Astrocyte of the hippocampus (primary cell): ENCODE results near the gene SETD5.

Experiments
- DNase-seq: peaks from one replicate; pipeline ENCODE4 v3.0.0; 2011; ENCODE audit warnings: low read depth, low spot score

The SETD5 gene

DNA sequence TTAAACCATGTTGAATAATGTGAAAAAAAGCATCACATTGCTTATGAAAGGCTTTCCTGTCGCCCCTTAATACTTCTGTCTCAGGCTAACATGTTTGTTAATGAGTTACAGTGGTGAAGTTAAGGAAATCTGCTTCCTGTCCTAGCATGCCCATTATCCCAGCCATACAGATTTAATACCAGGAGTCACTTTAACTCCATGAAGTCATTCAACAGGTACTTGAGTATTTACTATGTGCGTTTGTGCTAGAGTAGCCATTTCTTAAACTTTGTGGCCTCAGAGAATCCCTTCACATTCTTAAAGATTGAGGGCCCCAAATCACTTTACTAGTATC is 10.1 kb upstream of the SETD5 start:
- DNase-seq, result no peak

DNA sequence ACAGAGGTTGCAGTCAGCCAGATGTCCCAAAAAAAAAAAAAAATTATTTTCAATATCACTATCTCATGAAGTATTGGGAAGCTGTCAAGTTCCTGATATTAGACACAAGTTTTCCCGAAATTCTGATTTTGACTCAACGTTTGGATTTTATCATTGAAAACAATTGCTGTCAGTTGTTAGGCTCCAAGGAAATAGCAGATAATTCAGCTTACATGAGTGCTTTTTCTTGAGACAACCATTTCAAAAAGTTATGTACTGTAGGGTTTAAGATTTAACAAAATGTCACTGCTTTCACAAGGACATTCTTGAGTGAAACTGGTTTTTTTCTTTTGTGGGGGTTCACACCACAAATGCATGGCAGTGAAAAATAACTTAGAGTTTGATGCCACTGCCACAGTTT is 9.3 kb upstream of the SETD5 start:
- DNase-seq, result no peak

DNA sequence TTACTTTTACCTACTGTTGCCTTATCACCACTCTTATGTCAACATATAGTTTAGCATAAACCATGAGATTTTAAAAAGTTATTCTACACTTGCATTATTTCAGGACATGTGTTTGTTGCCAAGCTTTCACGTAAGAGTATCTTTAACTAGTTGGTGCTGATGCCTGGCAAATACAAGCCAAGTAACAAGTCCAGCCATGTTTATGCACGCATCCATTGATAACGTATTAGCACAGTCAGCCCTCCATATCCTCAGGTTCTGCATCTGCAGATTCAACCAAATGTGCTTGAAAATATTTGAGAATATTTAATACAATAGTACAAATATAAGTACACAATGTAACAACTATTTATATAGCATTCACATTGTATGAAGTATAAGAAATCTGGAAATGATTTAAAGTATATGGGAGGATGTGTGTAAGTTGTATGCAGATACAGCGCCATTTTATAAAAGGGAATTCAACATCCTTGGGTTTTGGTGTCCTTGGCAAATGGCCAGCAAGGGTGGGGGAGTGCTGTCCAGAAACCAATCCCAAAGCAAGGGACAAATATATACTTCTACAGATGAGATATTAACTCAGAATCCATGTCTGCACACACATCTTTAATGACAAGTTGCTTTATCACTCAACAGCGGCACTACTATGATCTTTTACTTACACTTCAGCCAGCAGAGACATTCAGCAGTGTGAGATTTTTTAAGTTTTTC is 8.7 kb upstream of the SETD5 start:
- no peak for DNase-seq

- DNase-seq, result no peak
These were observed 7.0 kb upstream of the SETD5 start for GRCh38 chr3:9390265-9390888.

DNA sequence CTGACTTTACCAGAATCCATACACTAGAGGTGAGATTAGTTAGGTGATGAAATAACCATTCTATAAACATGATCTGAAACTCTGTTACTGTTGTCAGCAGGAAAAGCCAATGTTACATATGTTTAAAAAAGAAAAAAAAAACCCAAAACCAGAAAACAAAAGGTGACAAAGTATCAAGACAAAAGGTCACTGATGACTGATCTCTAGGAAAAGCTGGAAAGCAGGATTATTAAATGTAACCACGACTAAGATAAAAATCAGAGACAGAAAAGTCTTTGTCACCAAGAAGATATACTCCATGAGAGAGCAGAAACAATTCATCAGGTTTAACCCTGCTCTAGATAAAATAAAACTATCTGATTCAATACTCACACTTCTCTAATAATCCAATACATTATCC is 5.4 kb upstream of the SETD5 start:
- DNase-seq, result no peak

DNA sequence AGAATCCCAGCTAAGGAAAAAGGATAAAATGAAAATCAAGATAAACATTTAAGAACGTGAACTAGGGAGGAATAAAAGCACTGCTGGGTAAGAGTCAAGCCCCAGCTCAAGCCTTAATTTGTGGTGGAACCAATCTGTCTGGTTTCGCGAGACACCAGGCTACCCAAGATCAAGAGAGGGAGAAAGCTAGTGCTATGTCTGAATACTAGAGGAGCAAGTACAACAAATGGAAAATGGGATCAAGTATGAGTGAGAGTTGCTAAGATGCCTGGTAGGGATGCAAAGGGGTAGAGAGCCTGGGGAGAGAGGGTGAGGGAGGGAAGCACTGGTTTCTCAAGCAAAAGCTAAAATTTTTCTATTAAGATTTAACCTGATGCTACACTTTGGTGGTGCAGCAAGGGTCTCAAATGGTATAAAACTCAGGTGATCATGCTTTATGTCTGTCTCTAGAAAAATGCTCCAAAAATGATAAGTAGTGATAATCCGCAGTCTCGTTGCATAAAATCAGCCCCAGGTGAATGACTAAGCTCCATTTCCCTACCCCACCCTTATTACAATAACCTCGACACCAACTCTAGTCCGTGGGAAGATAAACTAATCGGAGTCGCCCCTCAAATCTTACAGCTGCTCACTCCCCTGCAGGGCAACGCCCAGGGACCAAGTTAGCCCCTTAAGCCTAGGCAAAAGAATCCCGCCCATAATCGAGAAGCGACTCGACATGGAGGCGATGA is 1.7 kb upstream of the SETD5 start:
- peak; percentile 19 for DNase-seq

DNA sequence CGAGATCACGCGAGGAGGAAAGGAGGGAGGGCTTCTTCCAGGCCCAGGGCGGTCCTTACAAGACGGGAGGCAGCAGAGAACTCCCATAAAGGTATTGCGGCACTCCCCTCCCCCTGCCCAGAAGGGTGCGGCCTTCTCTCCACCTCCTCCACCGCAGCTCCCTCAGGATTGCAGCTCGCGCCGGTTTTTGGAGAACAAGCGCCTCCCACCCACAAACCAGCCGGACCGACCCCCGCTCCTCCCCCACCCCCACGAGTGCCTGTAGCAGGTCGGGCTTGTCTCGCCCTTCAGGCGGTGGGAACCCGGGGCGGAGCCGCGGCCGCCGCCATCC is 1.1 kb upstream of the SETD5 start:
- DNase-seq, result peak; percentile 97

- peak; percentile 100 for DNase-seq
These were observed 633 bp upstream of the SETD5 start for GRCh38 chr3:9396632-9397331.

GRCh38 chr3:9397906-9398699 is 688 bp downstream of the SETD5 start:
- peak; percentile 67 for DNase-seq

- no peak for DNase-seq
These were observed 1.4 kb downstream of the SETD5 start for GRCh38 chr3:9398700-9399336.

DNA sequence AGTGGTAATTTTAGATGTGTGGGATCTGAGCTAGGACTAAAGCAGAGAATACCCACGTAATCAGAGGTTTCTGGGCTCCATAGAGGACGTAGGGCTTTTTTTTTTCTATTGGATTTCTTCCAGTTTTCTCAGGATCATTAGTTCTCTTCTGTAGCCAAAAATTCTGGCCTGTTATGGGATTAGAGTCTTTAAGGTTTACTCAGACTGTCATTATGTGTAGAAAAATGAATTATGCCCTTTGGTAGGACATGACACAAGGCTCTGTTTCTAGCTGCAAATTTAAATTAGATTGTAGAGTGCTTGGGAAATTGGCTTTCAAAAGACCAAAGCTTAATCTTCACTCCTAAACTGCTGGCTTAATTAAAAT is 1.9 kb downstream of the SETD5 start:
- DNase-seq, result peak; percentile 28

DNA sequence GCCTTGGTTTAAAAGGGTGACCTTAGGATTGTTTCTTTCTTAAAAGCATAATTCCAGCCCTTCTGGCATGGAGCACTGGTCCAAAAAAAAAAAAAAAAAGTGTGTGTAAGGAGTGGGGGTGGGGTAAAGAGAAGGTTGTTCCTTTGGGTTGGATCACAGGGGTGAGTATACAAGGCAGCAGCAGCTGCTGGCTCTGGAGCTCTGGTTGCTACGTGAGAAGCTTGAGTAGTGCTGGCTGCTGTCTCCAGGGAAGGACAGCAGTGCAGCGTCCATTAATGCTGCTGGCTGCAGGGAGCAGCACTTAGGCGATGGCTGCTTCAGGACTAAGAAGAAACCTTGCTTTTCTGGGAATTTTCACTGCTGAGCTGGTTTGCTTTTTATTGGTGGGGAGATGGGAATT is 2.3 kb downstream of the SETD5 start:
- DNase-seq, result peak; percentile 90

GRCh38 chr3:9400616-9401015 is 3.2 kb downstream of the SETD5 start:
- no peak for DNase-seq

DNA sequence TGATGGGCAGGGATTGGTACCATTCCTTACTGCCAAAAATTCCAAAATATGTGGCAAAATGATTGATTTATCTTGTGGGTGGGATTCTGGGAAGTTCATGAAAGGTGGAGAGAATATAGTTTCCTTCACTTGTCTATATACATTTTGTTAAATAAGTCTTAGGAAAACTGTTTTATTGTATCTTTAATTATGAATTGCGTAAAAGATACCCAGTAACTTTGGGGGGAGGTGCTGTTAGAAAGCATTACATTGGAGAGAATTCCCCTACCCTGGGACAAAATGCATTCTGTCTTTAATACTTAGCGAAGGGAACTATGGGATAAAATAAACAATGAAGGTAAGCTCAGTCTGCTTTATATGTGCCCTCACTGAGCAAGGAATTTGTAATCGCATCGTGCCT is 4.6 kb downstream of the SETD5 start:
- DNase-seq, result no peak

DNA sequence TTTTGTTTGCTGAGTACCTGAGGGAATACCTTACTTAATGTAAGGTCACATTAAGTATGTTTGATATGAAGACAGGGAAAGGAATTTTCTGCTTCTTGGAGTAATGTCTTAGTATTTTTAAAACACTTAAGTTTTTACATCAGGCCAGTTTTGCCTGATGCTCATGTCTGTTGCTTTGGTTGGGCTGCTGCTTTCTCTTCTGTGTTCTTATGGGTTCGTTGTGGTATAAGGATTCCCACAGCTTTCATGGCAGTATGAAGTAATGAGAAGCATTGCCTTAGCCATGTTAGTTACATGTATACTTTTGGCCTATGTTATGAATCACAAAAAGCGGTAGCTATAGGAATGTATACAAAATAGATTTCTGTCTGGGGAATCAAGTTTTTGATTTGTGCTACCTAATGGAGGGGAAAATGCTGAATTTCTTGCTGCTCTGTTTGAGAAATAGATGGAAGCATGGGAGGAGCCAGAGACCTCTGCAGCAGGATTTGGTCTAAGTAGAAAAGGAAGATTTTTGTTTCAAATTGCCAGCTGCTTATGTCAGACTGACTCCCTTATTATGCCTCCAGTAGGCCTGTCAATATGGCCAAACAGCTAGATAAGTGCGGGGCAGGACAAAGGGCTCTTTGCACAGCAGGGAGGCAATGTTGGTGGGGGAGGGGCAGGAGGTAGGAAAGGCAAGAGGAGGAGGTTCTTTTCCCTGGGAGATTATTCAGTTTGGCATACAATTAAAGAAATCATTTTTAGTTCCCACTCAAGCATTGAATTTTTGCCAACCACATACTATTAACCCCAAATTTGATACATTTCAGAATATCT is 5.2 kb downstream of the SETD5 start:
- DNase-seq, result peak; percentile 54

GRCh38 chr3:9403463-9403862 is 6.0 kb downstream of the SETD5 start:
- DNase-seq, result no peak

GRCh38 chr3:9404680-9405079 is 7.3 kb downstream of the SETD5 start:
- no peak for DNase-seq

DNA sequence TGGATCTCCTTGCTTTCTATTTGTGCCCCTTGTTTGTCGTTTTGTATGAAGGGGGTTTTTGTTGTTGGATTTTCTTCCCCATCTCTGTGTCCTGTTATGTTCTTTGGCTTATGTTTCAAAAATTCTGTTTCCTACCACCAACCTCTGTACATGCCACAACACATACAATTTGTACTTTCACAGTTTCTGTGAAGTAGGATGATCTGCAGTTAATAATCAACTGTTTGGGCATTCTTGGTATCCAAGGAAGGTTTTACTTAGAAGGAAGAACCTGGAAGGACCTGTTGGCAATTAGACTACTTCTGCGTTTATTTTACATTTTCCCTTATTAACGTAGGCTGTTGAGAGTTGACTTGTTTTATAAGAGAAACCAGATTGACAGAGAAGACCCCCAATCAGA is 8.3 kb downstream of the SETD5 start:
- DNase-seq, result no peak

DNA sequence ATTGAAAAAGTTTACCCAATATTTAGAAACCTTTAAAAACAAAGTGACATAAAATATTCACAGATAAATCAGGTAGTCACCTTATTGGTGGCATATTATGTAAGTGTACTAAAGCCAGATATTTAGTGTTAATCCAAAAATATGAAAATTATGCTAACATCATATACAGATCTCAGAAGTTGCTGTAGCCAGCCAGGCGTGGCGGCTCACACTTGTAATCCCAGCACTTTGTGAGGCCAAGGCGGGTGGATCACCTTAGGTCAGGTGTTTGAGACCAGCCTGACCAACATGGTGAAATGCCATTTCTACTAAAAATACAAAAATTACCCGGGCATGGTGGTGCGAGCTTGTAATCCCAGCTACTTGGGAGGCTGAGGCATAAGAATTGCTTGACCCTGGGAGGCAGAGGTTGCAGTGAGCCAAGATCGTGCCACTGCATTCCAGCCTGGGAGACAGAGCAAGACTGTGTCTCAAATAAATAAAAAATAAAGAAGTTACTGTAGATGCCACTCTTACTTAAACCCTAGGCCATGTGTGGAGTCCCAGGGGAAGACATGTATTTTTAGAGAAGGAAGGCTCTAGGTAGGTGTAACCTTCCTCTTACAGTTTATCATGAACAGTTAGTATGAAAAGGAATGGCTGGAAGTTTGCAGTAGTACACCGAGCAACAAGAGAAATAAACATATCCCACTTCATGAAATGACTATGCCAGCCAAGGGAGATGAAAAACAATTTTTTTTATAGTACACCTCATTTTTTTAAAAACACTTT is 9.6 kb downstream of the SETD5 start:
- no peak for DNase-seq

GRCh38 chr3:9408061-9408460 is 10.6 kb downstream of the SETD5 start:
- DNase-seq, result no peak
